ENCODE measurements around the gene NELL1.

Gene NELL1

DNA sequence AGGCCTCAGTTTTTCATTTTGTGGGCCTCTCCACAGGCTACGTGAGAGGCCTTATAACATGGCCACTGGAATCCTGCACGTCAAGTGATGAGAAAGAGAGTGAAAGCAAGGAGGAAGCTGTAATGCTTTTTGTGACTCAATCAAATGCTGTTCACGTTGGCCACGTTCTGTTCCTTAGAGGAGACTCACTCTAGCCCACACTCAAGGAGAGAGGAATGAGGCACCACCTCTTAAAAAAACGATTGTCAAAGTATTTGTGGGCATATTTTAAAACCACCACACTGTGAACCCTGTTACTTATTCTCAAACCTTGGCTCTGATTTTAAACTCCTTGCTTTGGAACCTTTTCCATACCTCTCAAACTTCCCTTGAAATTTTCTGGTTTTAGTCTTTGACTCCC is 705.0 kb downstream of the NELL1 start:
- no peak for DNase-seq

DNA sequence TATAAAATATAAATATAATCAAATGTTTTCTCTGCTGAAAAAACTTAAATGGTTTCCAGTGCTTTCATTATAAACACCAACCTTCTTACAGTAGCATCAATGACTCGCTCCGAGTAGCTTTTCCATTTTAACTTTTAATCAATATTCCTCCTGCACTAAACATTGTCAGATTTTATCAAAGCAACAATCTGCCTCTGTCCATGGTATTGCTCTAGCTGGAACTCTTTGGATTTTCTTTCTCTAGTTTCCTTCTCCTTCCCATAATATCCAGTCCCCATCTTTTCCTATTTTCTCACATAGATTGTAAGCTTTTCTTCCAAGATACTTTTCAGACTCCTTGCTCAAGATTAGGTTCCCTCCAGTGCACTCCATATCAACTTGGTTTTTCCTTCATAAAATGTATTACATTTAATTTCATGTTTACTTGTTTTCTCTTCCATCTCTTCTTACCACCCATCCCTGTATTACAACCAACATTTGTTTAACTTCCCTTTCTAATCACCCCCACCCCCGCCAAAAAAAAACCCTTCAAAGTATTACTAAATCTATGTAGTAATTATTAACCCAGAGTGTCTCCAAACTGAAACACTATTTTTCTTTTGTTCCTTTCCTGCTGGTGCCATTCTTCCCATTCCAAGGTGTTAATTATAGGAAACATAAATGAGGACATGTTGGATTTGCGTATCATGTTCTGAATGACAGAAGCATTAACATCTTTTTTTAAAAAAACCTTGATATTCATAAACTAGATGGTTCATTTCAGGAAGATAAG is 716.5 kb downstream of the NELL1 start:
- DNase-seq = no peak

DNA sequence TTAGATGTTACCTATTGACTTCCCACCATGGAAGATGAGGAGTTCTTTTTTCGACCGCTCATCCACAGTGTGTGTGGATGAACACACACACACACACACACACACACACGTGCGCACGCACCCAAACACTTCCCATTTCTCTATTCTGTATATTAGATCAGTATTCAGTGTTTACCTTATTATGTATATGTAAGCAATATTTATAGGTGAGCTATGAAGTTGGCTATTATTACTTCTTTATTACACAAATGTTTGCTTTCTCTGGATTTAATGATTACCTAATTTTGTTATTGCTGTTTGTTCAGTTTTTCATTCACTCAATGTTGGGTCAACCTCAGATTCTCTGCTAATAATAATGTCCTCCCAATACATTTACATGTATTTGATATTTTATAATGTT is 721.0 kb downstream of the NELL1 start:
- DNase-seq = no peak

DNA sequence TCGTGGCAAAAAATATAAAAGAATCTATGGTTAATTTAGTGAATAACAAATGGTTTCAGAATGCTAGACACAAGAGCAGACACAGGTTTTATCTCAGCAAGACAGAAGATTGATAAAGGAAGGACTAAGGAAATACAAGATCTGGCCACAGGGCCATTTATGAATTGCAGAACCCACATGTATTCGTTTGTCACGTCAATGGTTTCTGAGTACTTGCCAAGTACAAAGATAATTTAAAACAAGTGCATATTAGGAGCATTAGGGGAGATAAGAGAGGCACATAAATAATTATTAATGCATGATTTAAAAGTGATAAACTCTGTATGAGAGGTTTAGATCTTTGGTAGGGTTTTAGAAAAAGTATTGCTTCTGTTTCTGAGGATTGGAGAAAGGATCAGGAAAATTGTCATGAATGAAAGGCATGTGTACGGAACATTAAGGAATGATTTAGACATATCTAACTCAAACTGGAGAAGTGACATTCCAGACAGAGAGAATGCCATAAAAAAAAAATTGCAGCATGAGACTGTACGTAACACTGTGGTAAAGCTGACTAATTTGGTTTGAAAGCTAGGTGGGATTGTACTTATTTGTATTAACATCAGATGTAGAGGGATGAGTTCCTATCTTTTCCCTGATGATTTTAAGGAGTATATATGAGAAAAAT is 727.1 kb downstream of the NELL1 start:
- no peak for DNase-seq

DNA sequence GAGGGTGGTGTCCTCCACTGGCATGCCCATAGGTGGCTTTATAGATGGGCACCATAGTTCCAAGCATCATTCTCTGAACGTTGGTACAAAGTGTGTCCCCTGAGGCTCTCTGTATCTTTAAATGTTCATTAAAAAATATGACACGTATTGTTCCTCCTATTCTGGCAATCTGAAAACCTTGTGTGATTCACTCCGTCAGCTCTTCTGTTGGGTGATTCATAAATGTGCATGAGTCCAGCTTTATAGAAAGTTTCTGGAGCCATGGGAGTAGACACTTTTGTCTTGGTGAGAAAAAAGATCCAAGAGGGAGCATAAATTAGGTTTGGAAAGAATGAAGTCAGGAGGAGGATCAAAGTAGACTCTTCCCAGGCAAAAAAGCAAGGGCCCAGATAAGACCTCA is 728.8 kb downstream of the NELL1 start:
- no peak for DNase-seq

DNA sequence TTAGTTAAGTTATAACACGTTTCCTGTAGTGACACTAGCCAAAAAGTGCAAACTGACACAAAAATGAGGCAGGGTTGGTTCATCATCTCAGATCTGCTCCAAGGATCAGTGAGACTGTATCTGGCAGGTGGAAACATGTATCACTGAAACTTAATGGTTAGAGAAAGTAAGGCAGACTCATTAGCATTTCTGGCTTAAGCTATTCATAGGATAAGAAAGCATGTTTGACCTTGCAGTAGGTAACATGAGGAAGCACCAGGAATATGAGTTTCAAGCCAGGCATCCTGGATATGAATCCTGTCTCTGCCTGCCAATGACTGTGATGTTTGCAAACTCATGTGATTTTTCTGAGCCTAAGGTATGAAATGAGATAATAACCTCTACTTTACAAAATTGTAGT is 732.1 kb downstream of the NELL1 start:
- no peak for DNase-seq

DNA sequence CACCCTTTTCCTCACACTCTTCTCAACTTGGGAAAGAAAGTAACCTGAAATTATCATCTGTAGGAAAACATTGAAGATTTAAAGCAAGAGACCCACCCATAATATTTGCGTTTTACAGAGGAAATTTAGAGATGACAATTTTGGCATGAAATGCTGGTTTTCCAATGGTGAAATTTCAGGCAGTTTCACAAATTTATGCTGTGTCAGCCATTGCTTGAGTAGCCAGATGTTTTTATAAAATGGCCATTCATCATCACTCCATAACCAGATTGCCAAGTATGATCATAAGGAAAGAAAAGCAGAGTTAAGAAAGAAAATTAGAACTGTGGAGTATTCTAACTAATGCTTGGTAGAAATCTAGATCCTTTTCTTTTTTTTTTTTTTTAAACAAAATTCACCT is 732.9 kb downstream of the NELL1 start:
- DNase-seq = no peak

DNA sequence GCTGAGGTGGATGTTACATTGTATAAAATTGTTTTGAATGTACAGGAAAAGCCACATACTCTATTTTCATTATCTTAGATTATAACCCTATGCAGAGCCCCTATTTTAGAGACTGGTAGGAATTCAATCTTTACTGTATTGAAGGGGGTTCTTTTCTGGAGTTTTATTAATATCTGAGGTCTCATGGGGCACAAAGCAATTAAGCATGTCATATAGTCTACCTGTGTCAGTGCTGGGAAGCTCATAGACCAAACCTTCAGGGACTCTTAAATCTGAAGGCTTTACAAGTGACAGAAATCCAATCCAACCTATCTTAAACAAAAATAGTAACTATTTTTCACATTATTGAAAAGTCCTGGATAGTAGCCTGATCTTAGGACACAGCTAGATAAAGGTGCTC is 733.7 kb downstream of the NELL1 start:
- no peak for DNase-seq

DNA sequence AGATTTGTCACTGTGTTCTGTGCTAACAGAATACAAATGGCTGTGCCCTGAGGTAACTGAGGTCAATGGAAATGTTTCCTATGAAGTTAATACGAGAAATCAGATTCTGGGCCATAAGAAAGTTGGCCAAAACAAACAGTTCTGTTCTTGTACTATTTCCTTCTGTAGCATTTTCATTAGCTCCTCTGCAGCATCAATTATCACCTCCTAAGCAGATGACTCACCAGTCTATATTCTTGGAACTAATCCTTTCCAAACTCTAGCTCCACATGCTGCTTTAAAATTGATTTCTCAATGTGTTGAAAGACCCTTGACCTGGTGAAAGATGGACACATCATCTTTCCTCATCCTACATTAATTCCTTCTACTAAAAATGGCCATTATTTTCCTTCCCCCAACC is 736.0 kb downstream of the NELL1 start:
- DNase-seq = no peak

DNA sequence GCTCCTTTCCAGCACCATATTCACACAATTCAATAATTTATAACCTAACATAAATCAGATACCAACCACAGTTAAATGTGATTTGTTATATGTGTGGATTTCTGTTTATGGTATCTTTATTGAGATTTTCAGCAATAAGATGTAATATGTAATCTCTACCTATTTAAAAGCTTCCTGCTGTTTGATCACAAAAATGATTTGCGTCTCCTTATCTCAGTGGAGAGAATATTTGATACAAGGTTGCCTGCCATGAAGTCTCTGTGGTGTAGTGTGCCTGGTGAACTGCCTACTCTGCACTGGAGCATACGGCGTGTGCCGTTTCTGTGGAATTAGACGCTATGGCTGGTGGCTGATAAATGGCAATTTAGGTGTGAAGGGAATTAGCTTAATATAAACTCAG is 741.1 kb downstream of the NELL1 start:
- DNase-seq = no peak

DNA sequence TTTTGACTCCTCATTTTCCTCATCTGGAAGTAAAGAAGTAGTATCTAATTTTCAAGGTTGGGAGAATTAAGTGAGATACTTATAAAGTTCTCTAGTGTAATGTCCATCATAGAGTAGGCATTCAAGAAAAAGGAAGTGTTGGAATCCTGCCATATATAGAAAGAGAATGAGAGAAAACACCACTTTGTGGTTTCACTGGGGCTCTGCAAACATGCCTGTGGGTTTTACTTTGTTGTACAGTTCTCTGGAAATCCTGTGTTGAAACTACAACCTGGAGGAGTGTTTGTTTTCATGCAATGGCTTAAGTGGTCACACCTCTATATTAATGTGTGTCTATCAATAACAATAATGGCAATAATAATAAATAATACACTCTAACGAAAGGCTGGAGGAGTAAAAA is 741.7 kb downstream of the NELL1 start:
- DNase-seq = peak; percentile 1

DNA sequence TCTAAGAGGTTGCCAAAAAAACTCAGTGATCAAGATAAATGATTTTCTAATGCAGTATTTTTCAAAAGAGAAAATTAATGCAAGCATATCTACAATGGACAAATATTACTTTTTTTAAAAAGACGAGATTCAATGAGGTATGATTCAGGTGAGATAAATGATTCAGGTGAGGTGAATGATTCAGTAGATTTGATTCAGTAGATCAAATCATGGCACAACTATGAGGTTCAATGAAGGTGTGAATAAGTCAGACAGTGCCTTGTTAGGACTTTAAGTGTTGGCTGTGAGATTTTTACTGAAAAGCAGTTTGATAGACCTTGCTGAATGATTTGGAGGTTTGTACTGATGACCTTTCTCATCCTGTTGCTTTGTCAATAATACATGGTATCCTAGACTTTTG is 742.2 kb downstream of the NELL1 start:
- DNase-seq = no peak

DNA sequence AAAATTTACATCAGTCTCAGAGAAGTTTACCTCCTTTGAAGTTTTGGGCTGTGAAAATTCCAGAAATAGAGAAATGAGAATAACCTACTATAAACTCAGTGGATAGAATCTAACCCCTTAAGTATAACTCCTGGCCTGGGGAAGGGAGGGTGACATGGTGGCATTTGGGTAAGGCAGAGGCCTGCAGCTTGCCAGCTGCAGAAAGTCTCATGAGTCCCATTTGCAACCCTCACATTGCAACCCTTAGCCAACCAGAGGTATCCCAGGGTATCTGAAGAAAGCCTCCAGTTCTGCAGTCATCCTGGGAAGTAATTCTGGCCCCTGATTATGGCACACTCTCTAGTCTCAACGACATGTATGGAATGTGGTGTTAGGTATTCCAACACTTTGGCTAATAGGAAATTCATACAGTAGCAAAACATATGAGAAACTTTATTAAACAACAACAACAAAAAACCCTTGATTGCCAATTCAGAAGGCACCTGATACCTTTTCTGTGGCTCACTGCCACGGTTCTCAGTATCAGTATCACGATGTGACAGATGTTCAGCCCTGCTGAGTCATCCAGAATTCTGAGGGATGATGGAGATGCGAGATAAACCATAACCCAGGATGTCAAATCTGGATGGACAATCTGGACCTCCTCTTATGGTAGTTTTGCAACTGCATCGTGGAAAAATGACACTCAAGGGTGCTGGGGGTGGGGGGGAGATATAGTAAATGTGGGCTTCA is 743.4 kb downstream of the NELL1 start:
- DNase-seq = no peak

DNA sequence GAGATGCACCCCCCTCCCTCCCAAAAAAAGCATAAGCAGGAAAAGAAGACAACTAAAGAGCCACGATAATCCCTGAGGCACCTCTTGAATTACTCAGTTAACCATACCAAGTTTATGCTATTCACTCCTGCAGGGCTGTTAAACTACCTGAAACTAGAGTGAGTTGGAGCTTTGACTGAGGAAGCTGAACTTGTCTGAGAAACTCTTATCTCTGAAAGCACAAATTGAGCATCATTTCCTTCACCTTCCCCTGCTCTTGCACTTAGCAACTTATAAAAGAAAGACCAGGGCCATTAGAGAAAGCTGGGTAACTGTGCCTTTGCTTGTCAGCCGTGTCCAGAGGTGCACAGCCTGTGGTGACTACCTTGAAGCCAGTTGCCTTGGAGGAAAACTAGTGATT is 745.6 kb downstream of the NELL1 start:
- DNase-seq = no peak

DNA sequence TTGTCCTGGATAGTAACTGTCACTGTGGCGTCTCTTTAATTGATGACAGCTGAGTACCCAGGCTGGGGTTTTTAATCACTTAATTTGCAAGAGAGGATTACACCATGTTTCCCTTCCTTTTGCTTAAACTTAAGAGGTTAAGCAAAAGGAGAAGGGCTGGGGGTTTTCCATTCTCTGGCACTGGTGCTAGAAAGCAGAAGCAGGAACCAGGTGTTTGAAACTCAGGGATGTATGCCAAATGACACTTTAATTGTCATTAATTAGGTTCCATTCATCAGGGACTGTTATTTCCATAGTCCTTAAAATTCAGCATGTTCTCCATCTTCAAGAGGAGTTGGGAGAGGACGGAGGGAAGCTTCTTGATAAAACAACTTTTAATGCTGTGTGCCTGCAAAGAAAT is 746.2 kb downstream of the NELL1 start:
- DNase-seq = no peak

DNA sequence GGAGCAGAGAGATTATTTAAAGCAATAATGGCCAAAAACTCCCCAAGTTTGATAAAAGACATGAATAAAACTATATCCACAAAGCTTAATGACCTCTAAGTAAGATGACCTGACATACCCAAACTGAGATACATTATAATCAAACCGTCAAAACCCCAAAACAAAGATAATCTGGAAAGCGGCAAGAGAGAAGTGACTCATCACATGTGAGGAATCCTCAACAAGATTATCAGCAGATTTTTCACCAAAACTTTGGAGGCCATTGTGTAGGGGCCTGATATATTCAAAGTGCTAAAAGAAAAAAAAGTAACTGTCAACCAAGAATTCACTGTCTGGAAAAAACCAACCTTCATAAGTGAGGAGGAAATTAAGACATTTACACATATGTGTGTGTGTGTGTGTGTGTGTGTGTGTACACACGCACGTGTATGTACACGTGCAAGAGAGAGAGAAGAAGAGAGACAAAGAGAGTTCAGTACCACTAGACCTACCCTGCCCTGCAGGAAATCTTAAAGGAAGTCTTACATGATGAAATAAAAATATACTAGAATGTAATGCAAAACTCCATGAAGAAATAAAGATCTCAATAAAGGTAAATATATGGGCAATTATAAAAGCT is 752.4 kb downstream of the NELL1 start:
- DNase-seq = no peak

DNA sequence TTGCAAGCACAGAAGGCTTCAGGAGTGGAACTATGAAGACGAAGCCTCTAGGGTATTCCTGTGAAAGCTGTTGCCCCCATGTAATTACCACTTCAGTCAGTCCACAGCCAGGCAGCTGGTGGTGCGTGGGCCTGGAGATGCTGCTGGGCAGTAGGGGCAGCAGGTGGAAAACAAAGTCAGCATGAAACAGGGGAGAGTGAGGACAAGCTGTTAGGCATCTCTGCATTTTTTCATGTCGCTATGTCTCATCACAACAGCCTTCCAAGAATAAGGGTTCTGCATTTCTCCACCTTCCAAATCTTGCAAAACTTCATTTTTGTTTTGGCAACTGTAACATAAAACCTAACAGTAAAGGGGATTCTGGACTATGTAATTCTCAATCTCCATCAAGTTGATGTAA is 757.5 kb downstream of the NELL1 start:
- DNase-seq = no peak

DNA sequence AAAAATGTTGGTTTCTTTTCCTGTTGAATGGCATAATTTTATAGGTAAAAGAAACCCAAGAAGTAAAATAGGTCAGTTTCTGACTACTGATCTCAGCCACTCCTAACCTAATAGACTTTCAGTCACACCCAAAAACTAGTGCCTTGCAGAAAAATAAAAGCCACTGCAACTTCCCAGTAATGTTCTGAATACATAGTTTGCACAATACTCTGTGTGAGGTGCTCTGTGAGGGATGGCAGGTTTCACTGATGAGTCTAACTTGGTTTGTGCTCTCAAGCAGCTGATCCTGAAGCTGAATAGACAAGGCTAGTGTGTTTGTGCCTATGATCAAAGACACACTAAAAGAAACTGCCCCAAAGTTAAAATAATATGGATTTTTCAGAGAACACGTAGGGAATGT is 758.3 kb downstream of the NELL1 start:
- no peak for DNase-seq

DNA sequence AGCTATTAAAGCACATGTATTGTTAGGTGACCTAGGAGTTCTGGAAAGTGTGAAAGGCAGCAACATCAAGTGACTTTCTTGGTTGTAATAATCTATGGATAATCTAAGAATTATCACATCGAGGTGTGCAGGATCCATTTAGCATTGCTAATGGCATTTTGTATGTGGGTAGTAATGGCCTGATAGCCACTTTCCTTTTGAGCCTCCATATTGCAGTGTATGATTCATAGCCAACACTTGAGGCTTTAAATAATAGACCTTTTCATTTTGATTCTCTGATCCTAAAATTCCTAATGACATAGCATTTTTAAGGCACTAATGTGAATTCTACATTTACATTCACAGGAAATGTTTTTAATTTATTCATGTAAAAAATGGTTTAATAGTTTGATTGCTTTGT is 759.4 kb downstream of the NELL1 start:
- no peak for DNase-seq

DNA sequence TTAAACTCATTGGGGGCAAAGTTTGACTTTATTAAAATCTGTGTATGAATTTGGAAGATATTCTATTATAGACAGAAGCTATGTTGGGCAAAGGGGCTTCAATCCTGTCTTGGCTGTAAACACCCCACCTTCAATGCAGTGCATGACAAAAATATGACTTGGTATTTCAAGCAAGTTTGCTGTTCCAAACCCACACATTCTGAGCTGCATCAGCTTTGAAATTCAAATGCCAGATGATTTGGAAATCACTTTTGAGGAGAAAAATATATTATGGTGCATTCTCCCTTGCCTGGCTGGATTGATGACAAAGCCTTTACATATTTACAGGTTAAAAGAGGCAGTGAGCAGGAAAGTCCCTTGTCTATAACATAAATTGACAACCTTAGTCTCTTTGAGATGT is 760.0 kb downstream of the NELL1 start:
- no peak for DNase-seq

DNA sequence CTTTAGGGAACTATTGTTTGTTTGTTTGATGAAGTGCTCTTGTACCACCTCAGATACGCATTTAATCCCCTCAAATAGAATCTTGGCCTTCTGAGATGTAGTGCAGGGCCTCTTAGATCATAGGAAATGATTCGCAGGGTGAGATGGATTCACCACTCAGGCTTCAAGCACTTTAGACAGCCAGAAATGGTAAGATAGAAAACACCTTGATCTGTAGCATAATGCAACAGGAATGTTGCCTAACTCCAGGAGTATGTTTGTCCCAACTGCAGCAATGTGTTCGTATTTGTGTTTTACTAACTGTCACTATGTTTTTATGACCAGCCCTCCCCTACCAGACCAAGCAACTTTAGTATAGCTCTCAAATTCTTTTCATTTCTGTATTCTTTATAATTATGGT is 761.2 kb downstream of the NELL1 start:
- DNase-seq = no peak

DNA sequence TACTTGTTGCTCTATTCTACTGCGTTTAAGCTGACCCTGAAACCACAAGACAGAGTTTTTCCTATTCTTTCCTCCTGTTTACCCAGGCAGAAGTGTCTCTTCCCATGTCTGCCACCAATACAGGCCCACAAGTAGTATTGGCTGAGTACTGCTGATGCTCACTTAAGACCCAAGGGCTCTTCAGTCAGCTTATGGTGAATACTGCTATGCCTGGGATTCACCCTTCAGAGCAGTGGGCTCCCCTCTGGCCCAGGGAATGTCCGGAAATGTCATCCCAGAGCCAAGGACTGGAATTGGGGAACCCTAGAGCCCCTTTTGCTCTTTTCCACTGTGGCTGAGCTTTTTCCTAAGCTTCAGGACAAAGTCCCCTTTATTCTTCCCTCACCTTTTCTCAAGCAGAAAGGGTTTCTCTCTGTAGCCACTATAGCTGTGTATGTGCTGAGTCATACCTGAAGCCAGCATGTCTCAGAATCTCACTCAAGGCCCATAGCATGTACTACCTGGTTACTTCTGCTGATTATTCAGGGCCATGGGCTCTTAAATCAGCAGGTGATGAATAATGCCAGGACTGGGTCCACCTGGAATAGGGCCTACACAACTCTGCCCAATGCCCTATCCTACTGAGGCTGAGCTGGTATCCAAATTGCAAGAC is 777.7 kb downstream of the NELL1 start:
- no peak for DNase-seq

DNA sequence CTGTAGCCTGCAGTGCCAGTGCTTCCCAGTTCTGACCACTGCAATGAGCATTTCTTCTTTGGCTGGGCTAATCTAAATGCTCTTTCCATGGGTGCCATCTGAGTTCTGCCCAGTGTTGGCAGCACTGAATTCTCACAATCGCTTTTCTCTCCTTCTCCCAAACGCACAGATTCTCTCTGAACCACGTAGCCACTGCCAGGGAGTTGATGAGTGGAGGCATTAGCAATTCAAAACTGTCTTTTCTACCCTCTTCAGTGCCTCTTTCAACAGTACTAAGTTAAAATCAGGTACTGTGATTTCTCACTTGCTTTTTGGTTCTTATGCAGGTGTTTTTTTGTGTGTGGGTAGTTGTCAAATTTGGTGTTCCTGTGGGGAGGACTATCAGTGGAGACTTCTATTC is 778.5 kb downstream of the NELL1 start:
- DNase-seq = no peak

All from fibroblast of upper back skin (primary cell).